K562 (cell line): ENCODE measurements around the gene SPTBN2. TPM values are rescaled to one million over a fixed set of nuclear protein-coding genes. Genes with fewer than 3 reads are reported as not detected.

ENCODE experiments used
- REST ChIP-seq, 2 experiments: fragments of 450-650 bp; formaldehyde crosslinking in 1 of 2; IDR thresholded peaks; 2 replicates each; pipeline versions ENCODE4 v1.4.0 to v1.6.1; 2014 to 2020; ENCODE audit warnings: mild to moderate bottlenecking in 2 of 2, borderline replicate concordance in 1 of 2, low read depth in 1 of 2
- ZNF644 ChIP-seq: fragments of 200-800 bp; sonication (Bioruptor generic); IDR thresholded peaks from 2 replicates; pipeline ENCODE4 v1.6.1; 2016; ENCODE audit warnings: low read depth, missing genetic modification characterization, missing compliant biosample characterization
- polyA plus RNA-seq, 8 experiments: library from polyadenylated mRNA; depleted of rRNA in 4 of 8; stranded (reverse) in 5 of 8; unstranded in 3 of 8; fragments of >200 nt; fragmentation: Nextera tagmentation in 2 of 8; fragmentation: Illumina TruSeq in 1 of 8; extraction: Ambion mirVana in 2 of 8; extraction: Trizol in 1 of 8; gene quantifications; 2 replicates each; pipeline versions ENCODE4 v1.2.1 to v1.2.3, GENCODE V29; 2011 to 2014; ENCODE audit warnings: inconsistent platforms in 1 of 8, missing spikeins in 1 of 8
- total RNA-seq, 7 experiments: library from RNA; depleted of rRNA in 6 of 7; stranded (reverse); fragments of >200 nt in 6 of 7; fragmentation: Illumina TruSeq in 2 of 7; extraction: Trizol in 2 of 7; gene quantifications; 2 replicates each; pipeline versions ENCODE4 v1.2.1 to v1.2.3, GENCODE V29; 2011 to 2021; ENCODE audit warnings: low replicate concordance in 1 of 7

The SPTBN2 gene
- total and polyA plus RNA-seq, 9 of the 15 experiments (the other 6 are each of a cell fraction or from before 2014, with no cell fraction given) = 0.38 to 56.5 (median 19.7) TPM

- no peak for TF ChIP-seq REST (IDR thresholded peaks at IDR 0.05; ENCODE audit: borderline replicate concordance)
- no peak for TF ChIP-seq REST (CRISPR knock-in tag; IDR thresholded peaks at IDR 0.05; ENCODE audit: low read depth)
- no peak for TF ChIP-seq ZNF644
Measured at GRCh38 chr11:66676931-66677598, 52.0 kb downstream of the SPTBN2 start (continued).
